GM19455 (cell line): ENCODE results near the gene TWIST1.

Experiments used
- ATAC-seq: cut with Tn5 transposase; IDR thresholded peaks from one replicate; pipeline ENCODE4 v1.9.1; 2021; ENCODE audit not compliant: unreplicated experiment

TWIST1 gene

GRCh38 chr7:19097165-19098055 is 20.0 kb downstream of the TWIST1 start:
- ATAC-seq: no peak

- no peak for ATAC-seq
Measured at GRCh38 chr7:19095353-19095860, 22.0 kb downstream of the TWIST1 start.

GRCh38 chr7:19094598-19095352 is 22.7 kb downstream of the TWIST1 start:
- ATAC-seq: no peak

- no peak for ATAC-seq
Measured at GRCh38 chr7:19094138-19094537, 23.3 kb downstream of the TWIST1 start.

- no peak for ATAC-seq
Measured at GRCh38 chr7:19091550-19092200, 25.8 kb downstream of the TWIST1 start.

GRCh38 chr7:19090526-19090925 is 26.9 kb downstream of the TWIST1 start:
- no peak for ATAC-seq

GRCh38 chr7:19089797-19090196 is 27.6 kb downstream of the TWIST1 start:
- no peak for ATAC-seq

- no peak for ATAC-seq
Measured at GRCh38 chr7:19089378-19089777, 28.1 kb downstream of the TWIST1 start.

- no peak for ATAC-seq
Measured at GRCh38 chr7:19080093-19080492, 37.3 kb downstream of the TWIST1 start.

GRCh38 chr7:19079066-19079465 is 38.4 kb downstream of the TWIST1 start:
- no peak for ATAC-seq

- no peak for ATAC-seq
Measured at GRCh38 chr7:19069842-19070241, 47.6 kb downstream of the TWIST1 start.

- no peak for ATAC-seq
Measured at GRCh38 chr7:19066170-19066569, 51.3 kb downstream of the TWIST1 start.
